Measurements from ENCODE around the gene TENM4.

TENM4 gene

DNA sequence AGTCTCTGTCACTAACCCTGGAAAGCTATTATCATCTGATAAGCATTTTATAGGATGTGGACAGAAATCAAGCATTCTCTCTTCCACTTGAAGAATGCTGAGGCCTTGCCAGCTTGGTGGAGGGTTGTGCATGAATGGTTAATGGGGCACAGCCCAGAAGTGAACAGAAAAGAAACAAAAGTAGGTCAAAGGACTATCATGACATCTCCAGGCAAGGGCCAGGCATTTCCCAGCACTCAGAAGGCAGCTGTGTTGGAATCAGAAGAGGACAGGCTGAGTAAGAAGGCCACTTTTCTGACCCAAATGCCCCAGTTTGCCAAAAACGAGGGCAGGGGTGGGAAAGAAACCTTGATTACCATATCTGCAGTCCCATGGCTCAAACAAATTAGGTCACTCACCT lies 12.4 kb downstream of the TENM4 start:
- no peak for DNase-seq (ENCODE audit: low spot score)
- TF ChIP-seq, protein P1, sequence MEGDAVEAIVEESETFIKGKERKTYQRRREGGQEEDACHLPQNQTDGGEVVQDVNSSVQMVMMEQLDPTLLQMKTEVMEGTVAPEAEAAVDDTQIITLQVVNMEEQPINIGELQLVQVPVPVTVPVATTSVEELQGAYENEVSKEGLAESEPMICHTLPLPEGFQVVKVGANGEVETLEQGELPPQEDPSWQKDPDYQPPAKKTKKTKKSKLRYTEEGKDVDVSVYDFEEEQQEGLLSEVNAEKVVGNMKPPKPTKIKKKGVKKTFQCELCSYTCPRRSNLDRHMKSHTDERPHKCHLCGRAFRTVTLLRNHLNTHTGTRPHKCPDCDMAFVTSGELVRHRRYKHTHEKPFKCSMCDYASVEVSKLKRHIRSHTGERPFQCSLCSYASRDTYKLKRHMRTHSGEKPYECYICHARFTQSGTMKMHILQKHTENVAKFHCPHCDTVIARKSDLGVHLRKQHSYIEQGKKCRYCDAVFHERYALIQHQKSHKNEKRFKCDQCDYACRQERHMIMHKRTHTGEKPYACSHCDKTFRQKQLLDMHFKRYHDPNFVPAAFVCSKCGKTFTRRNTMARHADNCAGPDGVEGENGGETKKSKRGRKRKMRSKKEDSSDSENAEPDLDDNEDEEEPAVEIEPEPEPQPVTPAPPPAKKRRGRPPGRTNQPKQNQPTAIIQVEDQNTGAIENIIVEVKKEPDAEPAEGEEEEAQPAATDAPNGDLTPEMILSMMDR (IDR thresholded peaks at IDR 0.05; ENCODE audit: extremely low read depth, missing control alignments): no peak

DNA sequence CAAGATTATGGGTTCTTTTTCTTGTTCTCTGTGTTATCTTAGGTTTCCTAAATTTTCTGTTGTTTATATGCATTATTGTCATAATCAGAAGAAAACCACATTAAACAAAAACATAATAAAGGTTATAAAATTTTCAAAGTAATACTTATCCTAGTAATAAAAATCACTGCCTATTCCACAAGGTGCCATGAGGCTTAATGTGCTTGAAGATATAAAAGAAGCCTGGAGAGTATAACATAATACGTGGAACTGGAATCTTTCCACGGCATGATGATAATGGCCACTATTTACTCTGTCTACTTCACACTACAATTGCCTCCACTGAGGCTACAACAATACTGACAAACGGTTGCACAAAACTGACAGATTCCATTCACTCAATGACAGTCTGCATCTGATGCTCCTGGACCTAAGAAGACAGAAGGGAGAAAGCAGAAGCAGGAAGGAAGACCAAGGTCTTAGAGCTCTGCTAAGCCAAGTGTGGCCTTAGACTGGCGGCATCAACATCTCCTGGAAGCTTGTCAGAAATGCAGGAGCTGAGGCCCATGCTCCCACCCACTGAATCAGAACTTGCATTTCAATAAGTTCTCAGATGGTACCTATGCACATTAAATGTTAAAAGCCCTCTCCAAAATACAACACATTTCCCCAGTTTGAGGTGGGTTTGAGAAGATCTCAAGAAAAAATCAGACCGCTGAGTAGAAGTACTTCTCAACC lies 13.1 kb downstream of the TENM4 start:
- TF ChIP-seq, protein P1 (IDR thresholded peaks at IDR 0.05; ENCODE audit: extremely low read depth, missing control alignments): no peak
- no peak for DNase-seq (ENCODE audit: low spot score)

DNA sequence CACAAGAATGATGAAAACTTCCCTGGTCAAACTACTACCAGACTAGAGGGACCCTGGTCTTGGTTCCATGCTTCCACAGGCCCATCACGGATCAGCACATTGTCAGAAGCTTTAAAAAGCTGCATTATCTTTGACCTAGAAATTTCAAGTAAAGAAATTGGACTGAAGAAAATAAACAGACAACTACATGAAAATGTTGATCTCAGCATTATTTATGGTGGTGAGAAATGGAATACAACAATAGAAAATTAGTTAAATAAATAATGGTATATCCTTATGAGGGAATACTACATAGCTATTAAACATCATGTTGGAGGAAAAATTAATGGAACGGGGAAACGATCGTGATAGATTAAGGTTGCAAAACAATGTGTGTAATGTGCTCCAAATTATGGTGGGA lies 13.7 kb downstream of the TENM4 start:
- TF ChIP-seq, protein P1 (IDR thresholded peaks at IDR 0.05; ENCODE audit: extremely low read depth, missing control alignments): no peak
- DNase-seq (ENCODE audit: low spot score): no peak

DNA sequence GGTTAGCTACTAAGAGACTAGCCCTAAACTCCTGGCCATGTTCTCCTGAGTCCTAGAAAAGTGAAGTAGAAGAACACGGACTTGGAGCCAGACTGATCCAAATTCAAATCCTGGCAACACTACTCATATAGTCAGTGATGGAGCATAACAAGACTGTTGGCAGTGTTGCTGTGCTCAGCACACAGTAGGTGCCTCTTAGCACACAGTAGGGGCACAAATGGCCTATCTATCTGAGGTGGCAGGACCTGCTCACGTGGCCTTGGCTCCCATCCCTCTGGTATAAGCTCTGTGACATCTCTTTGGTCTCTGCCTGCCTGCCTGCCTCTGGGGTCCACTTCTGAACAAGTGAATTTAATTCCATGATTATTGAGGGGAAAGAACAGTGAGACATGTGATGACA lies 15.4 kb downstream of the TENM4 start:
- no peak for DNase-seq (ENCODE audit: low spot score)
- TF ChIP-seq, protein P1 (IDR thresholded peaks at IDR 0.05; ENCODE audit: extremely low read depth, missing control alignments): no peak

DNA sequence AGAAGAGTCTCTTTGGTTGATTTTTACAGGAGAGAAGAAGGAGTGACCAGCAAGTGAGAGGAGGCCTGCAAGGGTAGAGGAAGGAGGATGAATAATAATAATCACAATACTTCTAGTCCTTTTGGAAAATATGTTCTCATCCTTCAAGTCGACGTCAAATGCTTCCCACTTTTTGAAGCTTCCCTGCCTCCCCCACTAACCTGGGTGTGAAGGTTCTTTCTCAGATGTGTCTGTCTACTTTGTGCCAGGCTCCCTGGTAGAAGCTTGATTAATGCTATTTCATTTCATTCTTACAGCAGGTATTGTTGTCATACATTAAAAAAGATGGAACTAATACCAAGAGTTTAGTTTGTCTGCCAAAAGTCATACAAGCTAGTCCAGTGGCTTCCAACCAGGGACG lies 17.1 kb downstream of the TENM4 start:
- TF ChIP-seq, protein P1 (IDR thresholded peaks at IDR 0.05; ENCODE audit: extremely low read depth, missing control alignments): no peak
- no peak for DNase-seq (ENCODE audit: low spot score)

DNA sequence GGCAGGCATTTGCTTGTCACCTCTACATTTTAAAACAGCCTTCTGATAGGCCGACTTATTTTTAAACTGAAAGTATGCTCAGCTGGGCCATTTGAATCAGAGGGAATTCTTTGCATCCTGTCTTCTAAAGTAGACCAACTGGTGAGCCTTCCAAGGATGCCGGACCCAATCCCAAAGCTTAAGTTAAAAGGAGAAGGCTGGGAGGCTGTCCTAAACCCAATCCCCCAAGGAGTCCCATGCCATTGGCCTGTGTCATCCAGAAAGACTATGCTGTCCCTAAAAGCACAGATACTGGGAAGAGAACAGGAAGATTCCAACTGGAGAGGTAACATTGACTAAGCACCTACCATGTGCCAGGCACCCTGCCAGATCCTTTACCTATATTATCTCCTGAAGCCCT lies 18.0 kb downstream of the TENM4 start:
- DNase-seq (ENCODE audit: low spot score): no peak

DNA sequence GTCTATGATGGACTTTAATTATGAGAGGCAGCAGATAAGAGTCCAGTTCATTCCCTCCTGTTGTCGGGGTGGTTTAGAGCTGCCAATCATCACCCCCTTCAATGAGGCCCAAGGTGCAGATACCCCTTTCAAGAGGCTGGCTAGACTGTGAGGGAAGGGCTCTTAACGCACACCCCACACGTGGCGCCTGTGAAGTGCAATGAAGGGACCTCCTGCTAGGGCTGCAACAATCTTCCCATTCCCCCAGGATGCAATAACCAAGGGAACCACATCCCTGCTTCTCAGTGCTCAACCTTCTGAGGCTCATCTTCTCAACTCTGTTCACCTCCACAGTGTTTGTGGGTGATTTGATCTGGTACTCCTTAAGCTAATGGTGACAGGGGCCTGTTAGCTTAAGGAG lies 19.0 kb downstream of the TENM4 start:
- TF ChIP-seq, protein P1 (IDR thresholded peaks at IDR 0.05; ENCODE audit: extremely low read depth, missing control alignments): no peak
- DNase-seq (ENCODE audit: low spot score): no peak

More for the DNA sequence above, 18.0 kb downstream of the TENM4 start:
- TF ChIP-seq, protein P1 (IDR thresholded peaks at IDR 0.05; ENCODE audit: extremely low read depth, missing control alignments): no peak

Measured in GM20000 (cell line).